ENCODE results near the gene RPS2. TPM values are rescaled to one million over a fixed set of nuclear protein-coding genes. Genes with fewer than 3 reads are reported as not detected.

The RPS2 gene
- total RNA-seq, 1 experiment from 2014 or later = 4,395 TPM

GRCh38 chr16:1941162-1942046 is 23.2 kb downstream of the RPS2 start:
- CTCF ChIA-PET = interaction anchor here (0.6 to 4.4 kb wide), 33 partner anchors 9 to 207 kb away, joined by 3 to 29 read pairs (median 4); partner anchors contain the start of genes FAHD1, NOXO1, NUBP2 and RAB26

More at GRCh38 chr16:1941162-1942046, 23.2 kb downstream of the RPS2 start:
- DNase-seq (ENCODE audit: low spot score) (peak; percentile 72), ATAC-seq (peak; percentile 15; the same call in 1 of the 2 replicates)
- Mint-ChIP-seq H3K4me3 (peak overlapping the region; percentile 87), H3K27ac (no peak overlapping the region), H3K4me1 (peaks cover 22% of the 10 kb centered on the region), H3K27me3 (ENCODE audit: low read depth) (peaks cover 13% of the 10 kb centered on the region), H3K36me3 (peaks cover 12% of the 10 kb centered on the region), H3K9me3 (no peaks in the 10 kb centered on the region)
- TF ChIP-seq STAT6 (CRISPR knock-in tag; conservative IDR thresholded peaks at IDR 0.05; ENCODE audit: low read depth) = no peak
- no peak for TF ChIP-seq EMX1 (CRISPR knock-in tag; IDR thresholded peaks at IDR 0.05)
- no peak for TF ChIP-seq ZNF532 (CRISPR knock-in tag; IDR thresholded peaks at IDR 0.05; ENCODE audit: borderline replicate concordance)
- no peak for TF ChIP-seq ETV6 (CRISPR knock-in tag; IDR thresholded peaks at IDR 0.05)
- TF ChIP-seq IRF2 (CRISPR knock-in tag; IDR thresholded peaks at IDR 0.05; ENCODE audit: borderline replicate concordance, low read depth) = no peak
- no peak for TF ChIP-seq FOXP1 (CRISPR knock-in tag; IDR thresholded peaks at IDR 0.05; ENCODE audit: borderline replicate concordance)
- TF ChIP-seq TEAD1 (CRISPR knock-in tag; IDR thresholded peaks at IDR 0.05) = no peak
- no peak for TF ChIP-seq ATF3 (CRISPR knock-in tag; conservative IDR thresholded peaks at IDR 0.05)
- no peak for TF ChIP-seq PRDM15 (CRISPR knock-in tag; IDR thresholded peaks at IDR 0.05)
- no peak for TF ChIP-seq NFATC4 (CRISPR knock-in tag; IDR thresholded peaks at IDR 0.05)
- no peak for TF ChIP-seq JUN (CRISPR knock-in tag; IDR thresholded peaks at IDR 0.05)
- no peak for TF ChIP-seq ZMAT4 (CRISPR knock-in tag; IDR thresholded peaks at IDR 0.05)
- TF ChIP-seq NFE2L1 (CRISPR knock-in tag; IDR thresholded peaks at IDR 0.05) = no peak
- TF ChIP-seq FOXP4 (CRISPR knock-in tag; IDR thresholded peaks at IDR 0.05) = no peak
- POLR2A ChIA-PET = interaction anchor here (0.5 to 1.5 kb wide), 5 partner anchors 12 to 70 kb away, joined by 3 to 19 read pairs (median 5); partner anchors contain the start of genes RPL3L and RPS2
